ENCODE results near the gene ERI3. TPM values are rescaled to one million over a fixed set of nuclear protein-coding genes. Genes with fewer than 3 reads are reported as not detected.

Gene ERI3
- total and polyA plus RNA-seq, 10 of the 15 experiments (the other 5 are each of a cell fraction or from before 2014, with no cell fraction given) = 20.6 to 90.4 (median 41.2) TPM

- TF ChIP-seq BCLAF1 (IDR thresholded peaks at IDR 0.05) (no peak), RAD51 (IDR thresholded peaks at IDR 0.05) (no peak), MEF2A (IDR thresholded peaks at IDR 0.05; ENCODE audit: insufficient read depth, low read depth, low read length) (no peak), POLR2AphosphoS2 (IDR thresholded peaks at IDR 0.05; ENCODE audit: low read depth, low read length) (no peak)
- no peaks in the 10 kb centered on the region for H3K9me3 ChIP-seq (replicated peaks; ENCODE audit: control insufficient read depth, insufficient read depth, low read length)
- intact Hi-C loops (cut with micrococcal nuclease; ENCODE audit: unreplicated experiment) = no loop called here
- no peak overlapping the region for H3K27ac ChIP-seq (ENCODE audit: control insufficient read depth, insufficient read depth)
- no peak for DNase-seq (ENCODE audit: low read depth, low spot score)
- no peaks in the 10 kb centered on the region for H3K27me3 ChIP-seq (replicated peaks in 1 of 2; ENCODE audit: control insufficient read depth in 2 of 2, insufficient read depth in 2 of 2, low read length in 1 of 2)
- RAD21 ChIA-PET (ENCODE audit: unreplicated experiment) = no interaction called here
- no peaks in the 10 kb centered on the region for H3K79me2 ChIP-seq (ENCODE audit: control insufficient read depth, insufficient read depth, low read length)
- no peak for FAIRE-seq
- ATAC-seq = no peak
- in situ Hi-C loops (cut with MboI) = no loop called here
- H4K20me1 ChIP-seq (ENCODE audit: control insufficient read depth, insufficient read depth) = no peaks in the 10 kb centered on the region
- H3K36me3 ChIP-seq (ENCODE audit: control insufficient read depth in 2 of 2, insufficient read depth in 2 of 2, low read length in 1 of 2) = peaks cover 0 to 2% of the 10 kb centered on the region in 2 experiments; a peak in 3 of 4 replicates
- no peak overlapping the region for H3K4me3 ChIP-seq
- BruUV-seq (replicated peaks) = no TSS peak
- CTCF ChIA-PET = no interaction called here
- SMC1A ChIA-PET (ENCODE audit: uncharacterized antibody, unreplicated experiment) = no interaction called here
- no peak overlapping the region for H3K4me2 ChIP-seq (ENCODE audit: control insufficient read depth, insufficient read depth)
- no peak overlapping the region for H3K9ac ChIP-seq (ENCODE audit: control insufficient read depth, insufficient read depth, low read length)
- WGBS (ENCODE audit: insufficient coverage, insufficient replicate concordance, low lambda C conversion rate, missing lambda C conversion rate) = 85% methylated on average over 4 of the region's 4 CpGs
- POLR2A ChIA-PET = no interaction called here
- no peaks in the 10 kb centered on the region for H3K4me1 ChIP-seq (ENCODE audit: control insufficient read depth, insufficient read depth, low read length)
- no peak overlapping the region for H2AFZ ChIP-seq (ENCODE audit: control insufficient read depth, low read depth, low read length)
These were observed 94.3 kb downstream of the ERI3 start for GRCh38 chr1:44260792-44261170.

DNA sequence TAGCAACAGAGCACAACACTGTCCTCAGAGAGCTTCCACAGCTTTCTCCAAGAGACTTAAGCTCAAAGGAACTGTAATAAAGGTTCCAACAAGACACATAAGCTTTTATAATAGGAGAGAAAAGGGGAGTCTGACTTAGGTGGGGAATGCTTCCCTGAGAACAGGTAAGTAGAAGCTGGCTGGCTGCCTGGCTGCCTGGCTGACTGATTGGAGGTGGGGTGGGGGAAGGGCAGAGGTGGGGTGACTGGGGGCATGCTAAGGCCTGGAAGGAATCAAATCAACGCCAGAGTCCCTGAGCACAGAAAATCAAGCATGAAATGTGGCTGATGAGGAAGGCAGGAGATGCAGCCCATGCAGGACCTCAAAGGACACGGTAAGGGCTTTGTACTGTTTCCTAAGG, 96.0 kb downstream of the ERI3 start:
- no peaks in the 10 kb centered on the region for H3K27me3 ChIP-seq (replicated peaks in 1 of 2; ENCODE audit: control insufficient read depth in 2 of 2, insufficient read depth in 2 of 2, low read length in 1 of 2)
- H3K4me1 ChIP-seq (ENCODE audit: control insufficient read depth, insufficient read depth, low read length) = no peaks in the 10 kb centered on the region
- no peak overlapping the region for H3K4me2 ChIP-seq (ENCODE audit: control insufficient read depth, insufficient read depth)
- no peak for ATAC-seq
- BruUV-seq (replicated peaks) = no TSS peak
- no peaks in the 10 kb centered on the region for H3K79me2 ChIP-seq (ENCODE audit: control insufficient read depth, insufficient read depth, low read length)
- intact Hi-C loops (cut with micrococcal nuclease; ENCODE audit: unreplicated experiment) (no loop called here), in situ Hi-C loops (cut with MboI) (no loop called here)
- no peaks in the 10 kb centered on the region for H3K9me3 ChIP-seq (replicated peaks; ENCODE audit: control insufficient read depth, insufficient read depth, low read length)
- ChIA-PET POLR2A (no interaction called here), CTCF (no interaction called here), SMC1A (ENCODE audit: uncharacterized antibody, unreplicated experiment) (no interaction called here), RAD21 (ENCODE audit: unreplicated experiment) (no interaction called here)
- no peaks in the 10 kb centered on the region for H4K20me1 ChIP-seq (ENCODE audit: control insufficient read depth, insufficient read depth)
- H3K4me3 ChIP-seq = no peak overlapping the region
- no peak for FAIRE-seq
- H3K36me3 ChIP-seq (ENCODE audit: control insufficient read depth in 2 of 2, insufficient read depth in 2 of 2, low read length in 1 of 2) = peaks cover 0 to 2% of the 10 kb centered on the region in 2 experiments; a peak in 3 of 4 replicates
- H3K9ac ChIP-seq (ENCODE audit: control insufficient read depth, insufficient read depth, low read length) = no peak overlapping the region
- WGBS (ENCODE audit: insufficient coverage, insufficient replicate concordance, low lambda C conversion rate, missing lambda C conversion rate) = 85% methylated on average over 2 of the region's 2 CpGs
- DNase-seq (ENCODE audit: low read depth, low spot score) = no peak
- no peak overlapping the region for H3K27ac ChIP-seq (ENCODE audit: control insufficient read depth, insufficient read depth)
- no peak overlapping the region for H2AFZ ChIP-seq (ENCODE audit: control insufficient read depth, low read depth, low read length)
- TF ChIP-seq ZZZ3 (IDR thresholded peaks at IDR 0.05; ENCODE audit: control insufficient read depth, insufficient read length, low read depth) (no peak), RBBP5 (conservative IDR thresholded peaks at IDR 0.05) (no peak), LARP7 (IDR thresholded peaks at IDR 0.05) (no peak), MEF2A (IDR thresholded peaks at IDR 0.05; ENCODE audit: insufficient read depth, low read depth, low read length) (no peak), KAT2A (conservative IDR thresholded peaks at IDR 0.05; ENCODE audit: control insufficient read depth, low read depth, low read length) (no peak), KDM1A (IDR thresholded peaks at IDR 0.05; ENCODE audit: borderline replicate concordance) (no peak), ASH2L (IDR thresholded peaks at IDR 0.05; ENCODE audit: borderline replicate concordance, low read depth) (no peak), REST (IDR thresholded peaks at IDR 0.05; ENCODE audit: low read depth, low read length) (no peak)

All from GM12878 (cell line).